ACC112 (cell line): ENCODE data around the gene L1CAM.

ENCODE experiments used
- H2AFZ ChIP-seq: fragments of 200-600 bp; sonication (generic); one replicate; pipeline ENCODE4 v1.6.0; 2017; ENCODE audit warnings: antibody characterized with exemption, low read length; ENCODE audit not compliant: unreplicated experiment
- H3K27ac ChIP-seq: fragments of 200-600 bp; sonication (generic); 2 replicates; pipeline ENCODE4 v1.5.1; 2014; ENCODE audit warnings: low read depth, mild to moderate bottlenecking, antibody characterized with exemption, low read length, moderate library complexity
- H3K27me3 ChIP-seq: fragments of 200-600 bp; sonication (generic); 2 replicates; pipeline ENCODE4 v1.6.1; 2014; ENCODE audit warnings: mild to moderate bottlenecking, antibody characterized with exemption, low read length, moderate library complexity, mixed read lengths; ENCODE audit not compliant: insufficient read depth
- H3K36me3 ChIP-seq: fragments of 200-600 bp; sonication (generic); 2 replicates; pipeline ENCODE4 v1.6.1; 2016; ENCODE audit warnings: mild to moderate bottlenecking, antibody characterized with exemption, low read length, moderate library complexity, mixed read lengths; ENCODE audit not compliant: insufficient read depth
- H3K4me1 ChIP-seq: fragments of 200-600 bp; sonication (generic); one replicate; pipeline ENCODE4 v1.6.1; 2016; ENCODE audit warnings: low read length, mixed read lengths; ENCODE audit not compliant: insufficient read depth, unreplicated experiment, control insufficient read depth
- H3K4me3 ChIP-seq: fragments of 200-600 bp; sonication (generic); 2 replicates; pipeline ENCODE4 v1.5.1; 2014; ENCODE audit warnings: mild to moderate bottlenecking, low read depth, low read length
- H3K79me2 ChIP-seq: fragments of 200-600 bp; sonication (generic); one replicate; pipeline ENCODE4 v1.6.0; 2016; ENCODE audit warnings: low read length; ENCODE audit not compliant: control insufficient read depth, unreplicated experiment, insufficient read depth

L1CAM gene

DNA sequence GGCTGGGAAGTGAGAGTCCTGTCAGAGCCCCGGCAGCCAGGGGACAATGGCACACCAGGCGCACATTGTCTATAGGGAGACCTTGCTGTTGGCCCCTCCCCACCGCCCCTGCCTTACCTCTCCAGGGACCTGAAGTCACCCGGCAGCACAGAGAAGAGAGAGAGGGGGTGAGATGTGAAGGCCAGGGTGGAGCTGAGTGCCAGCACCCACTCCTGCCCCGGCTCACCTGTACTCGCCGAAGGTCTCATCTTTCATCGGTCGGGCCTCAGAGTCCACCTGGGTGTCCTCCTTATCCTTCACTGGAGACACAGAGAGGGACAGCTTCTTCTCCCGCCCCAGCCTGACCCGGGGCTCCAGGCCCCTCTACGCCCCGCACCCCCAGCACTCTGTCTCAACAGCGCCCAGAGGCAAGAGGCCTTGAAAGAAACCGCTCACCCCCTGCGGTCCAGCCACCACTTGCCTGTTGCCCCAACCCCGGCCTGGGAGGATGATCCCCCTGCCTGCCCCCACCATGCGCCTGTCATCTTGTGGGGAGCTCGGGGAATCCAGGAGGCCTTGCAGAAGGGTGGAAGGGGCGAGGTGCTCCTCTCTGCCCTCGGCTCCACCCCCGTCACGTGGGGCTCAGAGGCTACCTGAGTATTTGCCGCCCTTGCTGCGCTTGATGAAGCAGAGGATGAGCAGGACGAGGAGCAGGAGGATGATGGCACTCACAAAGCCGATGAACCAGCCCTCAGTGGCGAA, 22.6 kb downstream of the L1CAM start:
- H3K4me3 ChIP-seq: no peak overlapping the region
- no peaks in the 10 kb centered on the region for H3K79me2 ChIP-seq
- H3K27me3 ChIP-seq: peaks cover 5% of the 10 kb centered on the region; the same call in 1 of the 2 replicates
- no peak overlapping the region for H2AFZ ChIP-seq
- H3K27ac ChIP-seq: no peak overlapping the region
- no peaks in the 10 kb centered on the region for H3K36me3 ChIP-seq
- H3K4me1 ChIP-seq: no peaks in the 10 kb centered on the region

DNA sequence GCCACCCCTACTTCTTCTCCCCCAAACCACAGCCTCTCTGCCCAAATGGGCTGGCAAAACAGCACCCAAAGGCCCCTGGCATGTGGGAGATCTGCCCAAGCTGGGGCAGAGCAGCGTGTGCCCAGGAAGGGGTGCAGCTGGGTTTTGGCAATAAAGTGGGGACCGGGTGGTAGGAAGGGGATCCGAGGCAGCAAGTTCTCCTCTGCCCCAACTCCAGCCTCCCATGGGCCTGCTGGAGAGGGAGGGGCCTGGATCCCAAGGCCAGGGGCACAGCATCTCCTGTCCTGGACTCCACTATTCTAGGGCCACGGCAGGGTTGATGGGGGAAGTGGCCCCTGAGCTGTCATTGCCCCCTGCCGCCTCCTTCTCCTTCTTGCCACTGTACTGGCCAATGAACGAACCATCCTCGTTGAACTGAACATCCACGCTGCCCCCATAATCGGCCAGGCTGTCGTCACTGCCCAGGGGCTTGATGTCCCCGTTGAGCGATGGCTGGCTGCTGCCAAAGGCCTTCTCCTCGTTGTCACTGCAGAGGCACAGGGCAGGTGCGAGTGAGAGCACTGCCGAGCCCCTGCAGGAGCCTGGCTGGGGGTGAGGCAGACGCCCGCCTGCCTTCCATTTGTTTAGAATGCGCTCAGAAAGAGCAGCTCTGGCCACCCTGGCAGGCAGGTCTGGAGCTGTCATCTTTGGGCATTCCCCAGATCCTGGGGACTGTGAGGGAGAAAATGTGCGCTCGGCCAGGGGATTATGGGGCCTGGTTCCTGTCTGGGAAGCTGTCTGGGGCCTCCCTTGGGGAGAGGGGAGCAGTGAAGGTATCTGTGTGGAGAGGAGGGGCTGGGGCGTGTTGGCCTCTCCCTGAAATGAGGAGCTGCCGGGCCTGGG, 23.4 kb downstream of the L1CAM start:
- H3K79me2 ChIP-seq: no peaks in the 10 kb centered on the region
- H3K4me3 ChIP-seq: no peak overlapping the region
- peaks cover 12% of the 10 kb centered on the region for H3K27me3 ChIP-seq
- no peak overlapping the region for H2AFZ ChIP-seq
- H3K27ac ChIP-seq: no peak overlapping the region
- no peaks in the 10 kb centered on the region for H3K4me1 ChIP-seq
- H3K36me3 ChIP-seq: no peaks in the 10 kb centered on the region

DNA sequence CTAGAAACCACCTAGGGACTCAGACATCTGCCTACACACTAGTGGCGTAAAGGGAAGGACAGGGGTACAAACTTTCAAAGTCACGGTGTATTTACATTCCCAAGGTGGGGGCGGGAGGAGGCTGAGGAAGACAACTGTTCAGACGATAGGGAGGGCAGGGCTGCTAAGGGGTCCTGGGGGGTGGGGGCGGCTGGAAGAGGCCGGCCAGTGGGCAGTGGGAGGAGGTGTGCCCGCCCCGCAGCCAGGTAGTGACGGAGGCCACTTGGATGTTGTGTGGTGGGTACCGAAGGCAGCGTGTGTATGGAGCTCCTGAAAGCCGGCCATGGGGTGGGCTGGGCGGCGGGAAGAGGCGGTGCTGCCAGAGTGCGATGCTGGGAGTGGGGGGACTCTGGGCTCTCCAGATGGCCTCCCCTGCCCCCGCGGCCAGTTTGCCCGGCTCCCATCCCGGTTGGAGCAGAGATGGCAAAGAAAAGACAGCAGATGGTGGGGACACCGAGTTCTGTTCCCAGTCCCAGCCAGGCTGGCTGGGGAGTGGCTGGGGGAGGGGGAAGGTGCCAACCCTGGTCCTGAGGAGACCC, 24.2 kb downstream of the L1CAM start:
- H3K27me3 ChIP-seq: peaks cover 17% of the 10 kb centered on the region
- no peaks in the 10 kb centered on the region for H3K79me2 ChIP-seq
- no peak overlapping the region for H3K4me3 ChIP-seq
- H2AFZ ChIP-seq: no peak overlapping the region
- H3K27ac ChIP-seq: no peak overlapping the region
- H3K4me1 ChIP-seq: no peaks in the 10 kb centered on the region
- H3K36me3 ChIP-seq: no peaks in the 10 kb centered on the region

DNA sequence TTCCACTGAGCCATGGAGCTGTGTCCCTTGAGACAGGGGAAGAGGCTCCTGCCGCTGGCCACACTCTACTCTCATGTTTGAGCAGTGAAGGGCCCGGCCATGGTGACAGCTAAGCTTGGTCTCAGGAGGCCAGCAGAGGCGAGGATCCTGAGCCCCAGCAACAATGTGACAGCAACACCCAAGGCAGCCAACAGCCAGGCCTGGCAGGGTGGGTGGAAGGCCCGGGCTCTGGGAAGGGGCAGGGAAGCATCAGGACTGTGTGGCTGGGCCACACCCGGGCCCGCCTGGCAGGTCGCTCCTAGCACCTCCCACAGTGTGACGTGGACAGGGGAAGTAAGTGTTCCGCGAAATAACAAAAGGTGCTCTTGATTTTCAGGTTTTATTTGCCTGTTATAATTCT, 24.8 kb downstream of the L1CAM start:
- Histone ChIP-seq H3K4me3 (no peak overlapping the region), H3K27ac (no peak overlapping the region), H3K27me3 (peaks cover 24% of the 10 kb centered on the region), H3K36me3 (no peaks in the 10 kb centered on the region), H3K4me1 (no peaks in the 10 kb centered on the region), H2AFZ (no peak overlapping the region), H3K79me2 (no peaks in the 10 kb centered on the region)

DNA sequence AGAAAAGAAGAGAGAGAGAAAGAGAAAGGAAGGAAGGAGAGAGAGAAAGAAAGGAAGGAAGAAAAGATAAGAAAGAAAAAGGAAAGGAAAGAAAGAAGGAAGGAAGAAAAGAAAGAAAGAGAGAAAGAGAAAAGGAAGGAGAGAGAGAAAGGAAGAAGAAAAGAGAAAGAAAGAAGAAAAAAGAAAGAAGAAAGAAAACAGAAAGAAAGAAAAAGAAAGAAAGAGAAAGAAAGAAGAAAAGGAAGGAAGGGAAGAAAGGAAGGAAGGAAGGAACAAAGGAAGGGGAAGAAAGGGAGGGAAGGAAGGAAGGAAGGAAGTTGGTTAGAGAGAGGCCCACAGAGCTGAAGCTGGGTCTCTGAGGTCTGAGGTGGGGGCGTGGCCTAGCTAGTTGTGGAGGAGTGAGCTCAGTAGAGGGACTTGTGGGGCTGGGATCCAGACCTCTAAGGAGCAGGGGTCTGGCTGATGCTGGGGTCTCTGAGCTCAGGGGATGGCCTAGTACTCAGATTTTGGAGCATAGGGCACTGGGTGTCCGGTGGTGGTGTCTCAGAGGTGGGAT, 28.5 kb downstream of the L1CAM start:
- H3K27ac ChIP-seq: no peak overlapping the region
- H3K79me2 ChIP-seq: no peaks in the 10 kb centered on the region
- H3K4me3 ChIP-seq: no peak overlapping the region
- peaks cover 48% of the 10 kb centered on the region for H3K27me3 ChIP-seq
- no peaks in the 10 kb centered on the region for H3K36me3 ChIP-seq
- no peak overlapping the region for H2AFZ ChIP-seq
- no peaks in the 10 kb centered on the region for H3K4me1 ChIP-seq

DNA sequence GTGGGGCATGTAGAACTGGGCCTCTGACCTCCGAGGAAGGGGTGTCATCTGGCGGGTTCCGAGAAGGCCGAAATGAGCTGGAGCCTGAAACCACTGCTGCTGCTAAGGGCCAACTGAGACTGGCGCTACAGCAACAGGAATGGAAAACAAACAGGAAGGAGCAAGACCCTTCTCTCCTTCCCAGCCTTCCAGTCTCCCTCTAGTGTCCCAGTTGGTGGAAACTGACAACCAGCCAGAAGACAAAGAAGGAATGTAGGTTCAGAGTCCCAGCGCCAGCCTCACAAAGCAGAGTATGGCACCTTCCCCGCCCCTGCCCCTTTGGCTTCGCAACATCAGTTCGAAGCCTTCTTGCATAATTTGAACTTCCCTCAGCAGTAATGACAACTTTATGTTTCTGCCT, 31.3 kb downstream of the L1CAM start:
- H3K4me3 ChIP-seq: no peak overlapping the region

DNA sequence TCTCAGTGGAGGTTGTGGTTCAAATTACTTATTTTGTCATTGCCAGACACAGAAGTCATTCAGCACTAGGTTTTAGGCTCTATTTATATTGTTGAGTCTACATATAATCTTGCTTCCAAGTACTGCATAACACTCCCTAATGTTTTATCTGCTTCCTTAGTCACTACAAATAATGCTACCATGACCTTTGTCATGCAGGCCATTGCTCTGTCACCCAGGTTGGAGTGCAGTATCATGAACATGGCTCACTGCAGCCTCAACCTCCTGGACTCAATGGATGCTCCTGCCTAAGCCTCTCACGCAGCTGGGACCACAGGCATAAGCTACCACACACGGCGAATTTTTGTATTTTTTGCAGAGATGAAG, 32.1 kb downstream of the L1CAM start:
- Histone ChIP-seq H3K36me3 (no peaks in the 10 kb centered on the region), H3K79me2 (no peaks in the 10 kb centered on the region), H3K27me3 (peaks cover 54% of the 10 kb centered on the region), H2AFZ (no peak overlapping the region), H3K27ac (no peak overlapping the region), H3K4me3 (no peak overlapping the region), H3K4me1 (no peaks in the 10 kb centered on the region)

More for the DNA sequence above, 31.3 kb downstream of the L1CAM start:
- H2AFZ ChIP-seq: no peak overlapping the region
- H3K79me2 ChIP-seq: no peaks in the 10 kb centered on the region
- H3K4me1 ChIP-seq: no peaks in the 10 kb centered on the region
- H3K27me3 ChIP-seq: peaks cover 57% of the 10 kb centered on the region
- H3K36me3 ChIP-seq: no peaks in the 10 kb centered on the region
- no peak overlapping the region for H3K27ac ChIP-seq

DNA sequence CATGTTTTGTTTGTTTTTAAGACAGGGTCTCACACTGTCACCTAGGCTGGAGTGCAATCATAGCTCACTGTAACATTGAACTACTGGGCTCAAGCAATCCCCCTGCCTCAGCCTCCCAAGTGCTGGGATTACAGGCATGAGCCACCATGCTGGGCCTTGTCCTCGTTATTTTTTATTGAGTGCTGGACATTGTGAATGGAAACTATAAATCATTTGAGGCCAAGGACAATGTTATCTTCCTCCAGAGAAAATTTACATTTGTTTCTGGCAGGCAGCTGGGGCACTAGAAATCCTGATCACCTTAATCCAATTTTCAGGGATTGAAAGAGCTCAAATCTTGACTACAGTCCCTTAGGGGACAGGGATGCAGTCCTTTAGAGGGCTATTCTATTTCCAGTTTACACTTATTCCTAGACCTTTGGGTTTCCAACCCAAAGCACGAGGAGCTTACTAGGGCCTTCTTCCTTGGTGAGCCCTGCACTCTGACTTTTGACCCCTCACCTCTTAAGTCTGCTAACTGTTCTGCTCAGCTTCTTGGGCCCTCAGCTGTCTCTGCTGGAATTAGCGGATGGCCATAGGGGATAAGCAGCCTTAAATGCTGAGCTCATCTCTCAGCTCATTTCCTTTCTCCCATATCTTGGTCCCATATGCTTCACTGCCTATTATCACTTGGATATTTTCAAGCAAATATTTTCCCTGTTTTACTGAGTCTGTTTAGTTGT, 32.6 kb downstream of the L1CAM start:
- H3K79me2 ChIP-seq: no peaks in the 10 kb centered on the region
- H3K4me1 ChIP-seq: no peaks in the 10 kb centered on the region
- peaks cover 54% of the 10 kb centered on the region for H3K27me3 ChIP-seq
- no peak overlapping the region for H3K27ac ChIP-seq
- no peaks in the 10 kb centered on the region for H3K36me3 ChIP-seq
- no peak overlapping the region for H2AFZ ChIP-seq
- H3K4me3 ChIP-seq: no peak overlapping the region

DNA sequence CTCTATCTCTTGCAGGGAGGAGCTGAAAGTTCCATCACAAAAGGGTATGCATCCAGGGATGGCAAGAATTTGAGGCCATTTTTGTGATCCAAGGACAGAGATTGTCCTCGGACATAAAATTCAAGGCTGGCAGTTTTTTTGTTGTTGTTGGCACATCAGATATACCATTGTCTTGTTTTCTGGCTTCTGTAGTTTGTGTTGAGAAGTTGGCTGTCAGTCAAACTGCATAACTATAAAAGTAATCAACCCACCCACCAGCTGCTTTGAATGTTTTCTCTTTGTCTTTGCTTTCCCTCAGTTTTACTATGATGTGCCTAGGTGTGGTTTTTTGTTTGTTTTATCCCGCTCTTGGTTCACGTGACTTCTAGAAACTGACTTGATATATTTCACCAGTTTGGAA, 34.0 kb downstream of the L1CAM start:
- Histone ChIP-seq H3K27ac (no peak overlapping the region), H2AFZ (no peak overlapping the region), H3K27me3 (peaks cover 43% of the 10 kb centered on the region), H3K36me3 (no peaks in the 10 kb centered on the region), H3K4me3 (no peak overlapping the region), H3K79me2 (no peaks in the 10 kb centered on the region), H3K4me1 (no peaks in the 10 kb centered on the region)

DNA sequence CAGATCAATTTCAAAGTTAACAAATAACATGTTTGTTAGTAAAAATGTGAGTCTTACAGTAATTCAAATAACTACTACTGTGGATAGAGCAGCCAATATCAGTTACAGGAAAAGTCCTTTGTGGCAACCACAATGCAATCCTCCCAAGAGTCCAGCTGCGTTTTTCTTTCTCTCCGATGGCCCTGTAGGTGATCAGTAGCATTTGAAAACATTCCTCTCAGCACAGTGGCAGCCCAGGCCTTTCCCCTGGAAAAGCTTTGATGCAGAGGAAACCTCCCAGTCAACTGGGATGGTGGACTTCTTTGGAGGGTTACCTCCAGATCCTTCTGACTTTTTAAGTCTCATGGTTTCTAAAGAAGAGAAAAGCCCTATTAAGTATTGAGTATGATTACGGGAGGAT, 37.6 kb downstream of the L1CAM start:
- H3K27me3 ChIP-seq: peaks cover 47% of the 10 kb centered on the region
- H2AFZ ChIP-seq: no peak overlapping the region
- H3K36me3 ChIP-seq: no peaks in the 10 kb centered on the region
- H3K4me3 ChIP-seq: no peak overlapping the region
- H3K79me2 ChIP-seq: no peaks in the 10 kb centered on the region
- H3K4me1 ChIP-seq: no peaks in the 10 kb centered on the region
- H3K27ac ChIP-seq: no peak overlapping the region
